GM12875 (cell line): Measurements from ENCODE around the gene FAM171A1.
"Not testable (repeated sequence)": the region's sequence is repeated elsewhere in the genome, so short reads cannot be mapped to it uniquely, and the experiment has no call there.

Experiments used
- H3K4me3 ChIP-seq: one replicate; pipeline ENCODE4 v1.5.1; 2011; ENCODE audit warnings: low read depth, low read length, control low read depth
- TF ChIP-seq, protein P1 (sequence below): IDR thresholded peaks from 2 replicates; pipeline ENCODE4 v1.5.1; 2011; ENCODE audit warnings: low read depth, mild to moderate bottlenecking, control low read depth, inconsistent platforms, low read length, moderate library complexity, borderline replicate concordance; ENCODE audit not compliant: insufficient read depth

The FAM171A1 gene

DNA sequence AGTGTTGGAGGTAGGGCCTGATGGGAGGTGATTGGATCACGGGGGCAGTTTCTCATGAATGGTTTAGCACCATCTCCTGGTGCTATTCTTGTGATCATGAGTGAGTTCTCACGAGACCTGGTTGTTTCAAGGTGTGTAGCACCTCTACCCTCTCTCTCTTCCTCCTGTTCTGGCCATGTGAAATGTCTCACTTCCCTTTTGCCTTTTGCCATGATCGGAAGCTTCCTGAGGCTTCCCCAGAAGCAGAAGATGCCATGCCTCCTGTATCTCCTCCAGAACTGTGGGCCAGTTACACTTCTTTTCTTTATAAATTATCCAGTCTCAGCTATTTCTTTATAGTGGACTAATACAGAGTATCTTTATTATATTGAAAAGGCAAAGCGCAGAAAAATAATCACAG is 90.1 kb downstream of the FAM171A1 start:
- no peak overlapping the region for H3K4me3 ChIP-seq

DNA sequence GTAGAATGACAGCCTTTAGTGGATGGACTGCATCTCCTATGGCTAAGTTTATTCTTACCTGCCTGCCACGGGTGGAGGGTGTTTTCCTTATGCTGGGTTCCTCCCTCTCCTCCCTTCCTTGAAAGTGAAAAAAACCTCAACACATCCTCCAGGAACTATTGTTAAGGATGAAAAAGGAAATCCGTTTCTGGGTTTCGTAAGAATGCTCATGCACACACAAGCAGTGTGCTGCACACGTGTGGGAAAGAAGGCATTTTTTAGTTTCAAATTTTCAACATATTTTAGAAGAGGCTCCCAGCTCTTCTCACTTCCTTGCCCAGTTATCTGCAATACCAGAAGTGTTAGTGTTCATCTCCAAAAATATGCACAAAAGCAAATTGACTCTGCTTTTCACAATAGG is 90.6 kb downstream of the FAM171A1 start:
- TF ChIP-seq, protein P1, sequence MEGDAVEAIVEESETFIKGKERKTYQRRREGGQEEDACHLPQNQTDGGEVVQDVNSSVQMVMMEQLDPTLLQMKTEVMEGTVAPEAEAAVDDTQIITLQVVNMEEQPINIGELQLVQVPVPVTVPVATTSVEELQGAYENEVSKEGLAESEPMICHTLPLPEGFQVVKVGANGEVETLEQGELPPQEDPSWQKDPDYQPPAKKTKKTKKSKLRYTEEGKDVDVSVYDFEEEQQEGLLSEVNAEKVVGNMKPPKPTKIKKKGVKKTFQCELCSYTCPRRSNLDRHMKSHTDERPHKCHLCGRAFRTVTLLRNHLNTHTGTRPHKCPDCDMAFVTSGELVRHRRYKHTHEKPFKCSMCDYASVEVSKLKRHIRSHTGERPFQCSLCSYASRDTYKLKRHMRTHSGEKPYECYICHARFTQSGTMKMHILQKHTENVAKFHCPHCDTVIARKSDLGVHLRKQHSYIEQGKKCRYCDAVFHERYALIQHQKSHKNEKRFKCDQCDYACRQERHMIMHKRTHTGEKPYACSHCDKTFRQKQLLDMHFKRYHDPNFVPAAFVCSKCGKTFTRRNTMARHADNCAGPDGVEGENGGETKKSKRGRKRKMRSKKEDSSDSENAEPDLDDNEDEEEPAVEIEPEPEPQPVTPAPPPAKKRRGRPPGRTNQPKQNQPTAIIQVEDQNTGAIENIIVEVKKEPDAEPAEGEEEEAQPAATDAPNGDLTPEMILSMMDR = no peak
- H3K4me3 ChIP-seq = no peak overlapping the region

More for the DNA sequence above, 90.1 kb downstream of the FAM171A1 start:
- TF ChIP-seq, protein P1 = no peak

DNA sequence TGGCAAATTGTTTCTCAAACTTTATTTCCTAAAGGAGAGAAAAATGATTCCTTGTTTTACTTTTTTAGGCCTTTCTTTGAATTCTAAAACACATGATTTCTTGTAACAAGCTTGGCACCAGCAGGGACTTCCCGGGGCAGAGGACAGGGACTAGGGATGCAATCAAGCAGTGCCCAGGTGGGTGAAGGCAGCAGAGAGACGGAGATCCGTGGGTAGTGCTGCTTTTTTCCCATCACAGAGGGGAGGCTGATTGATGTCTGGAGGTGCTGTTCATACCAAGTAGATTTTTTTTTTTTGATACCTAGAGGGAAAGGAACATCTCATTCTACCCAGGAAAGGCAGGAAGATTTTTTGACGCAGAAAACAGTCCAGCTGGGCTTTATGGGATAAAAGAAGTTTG is 91.9 kb downstream of the FAM171A1 start:
- TF ChIP-seq, protein P1 = no peak
- no peak overlapping the region for H3K4me3 ChIP-seq

DNA sequence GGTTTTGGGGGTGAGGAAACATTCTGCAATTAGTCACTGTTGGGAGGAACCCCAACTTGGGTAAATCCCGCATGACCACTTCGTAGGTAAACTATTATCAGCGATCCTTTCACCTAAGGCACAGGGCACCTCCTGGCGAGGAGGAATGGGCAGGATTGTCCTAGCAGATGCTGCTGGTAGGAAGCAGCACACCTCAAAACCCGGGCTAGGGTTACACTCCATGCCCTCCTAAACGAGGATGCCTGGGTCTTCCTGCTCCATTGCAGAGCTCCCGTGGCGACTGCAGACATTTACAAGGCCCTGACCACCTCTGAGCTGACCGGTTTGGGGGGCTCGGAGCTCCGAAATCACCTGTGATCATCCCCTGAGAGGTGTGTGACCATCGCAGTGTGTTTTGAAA is 92.3 kb downstream of the FAM171A1 start:
- H3K4me3 ChIP-seq = no peak overlapping the region
- TF ChIP-seq, protein P1 = no peak

DNA sequence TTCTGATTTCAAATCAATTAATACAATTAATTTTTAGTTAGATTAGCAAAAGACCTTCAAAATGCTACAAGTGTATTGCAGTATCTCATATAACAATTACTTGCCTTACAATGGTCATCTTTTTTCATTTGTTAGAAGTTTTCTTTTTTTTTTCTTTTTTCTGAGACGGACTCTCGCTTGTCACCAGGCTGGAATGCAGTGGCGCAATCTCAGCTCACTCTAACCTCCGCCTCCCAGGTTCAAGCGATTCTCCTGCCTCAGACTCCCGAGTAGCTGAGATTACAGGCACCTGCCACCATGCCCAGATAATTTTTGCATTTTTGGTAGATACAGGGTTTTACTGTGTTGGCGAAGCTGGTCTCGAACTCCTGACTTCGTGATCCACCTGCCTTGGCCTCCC is 95.0 kb downstream of the FAM171A1 start:
- not testable (repeated sequence) for H3K4me3 ChIP-seq

DNA sequence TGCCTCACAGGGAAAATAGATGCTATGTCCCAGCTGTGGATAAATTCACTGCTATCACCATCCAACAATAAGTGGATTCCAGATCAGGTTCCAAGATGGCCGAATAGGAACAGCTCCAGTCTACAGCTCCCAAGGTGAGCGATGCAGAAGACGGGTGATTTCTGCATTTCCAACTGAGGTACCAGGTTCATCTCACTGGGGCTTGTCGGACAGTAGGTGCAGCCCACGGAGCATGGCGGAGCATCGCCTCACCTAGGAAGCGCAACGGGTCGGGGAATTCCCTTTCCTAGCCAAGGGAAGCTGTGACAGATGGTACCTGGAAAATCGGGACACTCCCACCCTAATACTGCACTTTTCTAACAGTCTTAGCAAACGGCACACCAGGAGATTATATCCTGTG is 101.3 kb downstream of the FAM171A1 start:
- H3K4me3 ChIP-seq = not testable (repeated sequence)

DNA sequence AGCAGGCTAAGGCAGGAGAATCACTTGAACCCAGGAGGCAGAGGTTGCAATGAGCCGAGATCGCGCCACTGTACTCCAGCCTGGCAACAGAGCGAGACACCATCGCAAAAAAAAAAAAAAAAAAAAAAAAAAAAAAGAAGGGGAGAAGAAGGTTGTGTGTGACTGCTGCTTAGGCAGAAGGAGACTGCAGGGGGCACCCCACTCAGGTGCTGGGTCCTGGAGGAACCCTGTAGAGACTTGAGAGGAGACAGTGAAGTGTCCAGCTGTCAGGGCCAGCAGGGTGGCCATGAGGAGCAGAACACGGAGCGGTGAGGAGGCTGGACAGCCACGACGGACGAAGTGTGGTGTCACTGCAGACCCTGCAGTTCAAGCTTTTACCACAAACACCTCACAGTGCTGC is 103.6 kb downstream of the FAM171A1 start:
- H3K4me3 ChIP-seq = no peak overlapping the region
- TF ChIP-seq, protein P1 = no peak

DNA sequence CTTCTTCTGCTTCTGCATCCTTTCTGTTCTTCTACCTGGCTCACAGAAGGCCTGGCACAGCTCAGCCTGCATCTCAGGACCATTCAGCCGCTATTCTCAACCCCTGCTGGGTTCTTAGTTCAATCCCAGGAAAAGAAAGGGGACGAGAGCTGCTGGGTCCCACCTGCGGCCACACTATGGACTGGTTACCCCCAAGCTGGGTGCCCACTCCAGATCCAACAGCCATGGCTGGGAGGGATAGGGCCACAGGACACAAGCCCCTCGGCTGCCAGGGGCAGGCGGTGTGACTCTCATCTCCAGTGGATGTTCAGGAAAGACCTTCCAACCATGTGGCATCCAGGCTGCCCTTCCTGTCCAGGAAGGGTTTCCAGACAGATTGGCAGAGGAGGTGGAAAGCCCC is 105.0 kb downstream of the FAM171A1 start:
- TF ChIP-seq, protein P1 = no peak

More for the DNA sequence above, 105.0 kb downstream of the FAM171A1 start:
- no peak overlapping the region for H3K4me3 ChIP-seq
